Neural progenitor cell (in vitro differentiated cells): ENCODE results near the gene GABBR1. TPM values are rescaled to one million over a fixed set of nuclear protein-coding genes. Genes with fewer than 3 reads are reported as not detected.
A peak's percentile ranks its signal among the peaks of the same experiment; 100 is the strongest.

Experiments
- DNase-seq: peaks from one replicate; pipeline ENCODE4 v3.0.0-alpha.2; 2016; ENCODE audit warnings: low spot score
- H2AFZ ChIP-seq: fragments of 200-600 bp; sonication (generic); replicated peaks from 2 replicates; pipeline ENCODE4 v1.6.1; 2016; ENCODE audit warnings: antibody characterized with exemption
- H3F3A ChIP-seq: fragments of 200-600 bp; sonication (generic); 2 replicates; pipeline ENCODE4 v1.6.1; 2016; ENCODE audit warnings: antibody characterized with exemption, low read depth
- H3K27ac ChIP-seq: fragments of 200-600 bp; sonication (generic); 2 replicates; pipeline ENCODE4 v1.5.1; 2016; ENCODE audit warnings: mild to moderate bottlenecking
- H3K27me3 ChIP-seq: fragments of 200-600 bp; sonication (generic); 2 replicates; pipeline ENCODE4 v1.6.1; 2016; ENCODE audit warnings: mild to moderate bottlenecking, moderate library complexity
- H3K36me3 ChIP-seq: fragments of 200-600 bp; sonication (generic); 2 replicates; pipeline ENCODE4 v1.5.1; 2016
- H3K4me1 ChIP-seq: fragments of 200-600 bp; sonication (generic); 2 replicates; pipeline ENCODE4 v1.6.1; 2016; ENCODE audit warnings: mixed run types
- H3K4me2 ChIP-seq: fragments of 200-600 bp; sonication (generic); 2 replicates; pipeline ENCODE4 v1.6.1; 2016
- H3K4me3 ChIP-seq: fragments of 200-600 bp; sonication (generic); 2 replicates; pipeline ENCODE4 v1.5.1; 2016
- H3K79me2 ChIP-seq: fragments of 200-600 bp; sonication (generic); 2 replicates; pipeline ENCODE4 v1.6.1; 2016; ENCODE audit warnings: low read depth
- H3K9ac ChIP-seq: fragments of 200-600 bp; sonication (generic); 2 replicates; pipeline ENCODE4 v1.6.1; 2016
- H3K9me3 ChIP-seq: fragments of 200-600 bp; sonication (generic); 2 replicates; pipeline ENCODE4 v1.5.1; 2016; ENCODE audit warnings: low read depth
- H4K20me1 ChIP-seq: fragments of 200-600 bp; sonication (generic); 2 replicates; pipeline ENCODE4 v1.6.1; 2016; ENCODE audit warnings: low read depth
- H3K27ac Mint-ChIP-seq: 3 replicates; pipeline ENCODE4 v1.8.0; 2021; ENCODE audit warnings: mixed read lengths
- H3K27me3 Mint-ChIP-seq: 2 replicates; pipeline ENCODE4 v1.8.0; 2022; ENCODE audit warnings: low read depth, mild to moderate bottlenecking, inconsistent platforms, moderate library complexity, mixed read lengths; ENCODE audit not compliant: insufficient read depth
- H3K36me3 Mint-ChIP-seq: 3 replicates; pipeline ENCODE4 v1.8.0; 2021; ENCODE audit warnings: mixed read lengths
- H3K4me1 Mint-ChIP-seq: 3 replicates; pipeline ENCODE4 v1.8.0; 2021; ENCODE audit warnings: mixed read lengths
- H3K4me3 Mint-ChIP-seq: 3 replicates; pipeline ENCODE4 v1.8.0; 2021; ENCODE audit warnings: mild to moderate bottlenecking, moderate library complexity, mixed read lengths
- H3K9me3 Mint-ChIP-seq: 3 replicates; pipeline ENCODE4 v1.8.0; 2020; ENCODE audit warnings: mixed read lengths
- EZH2 ChIP-seq: fragments of 200-600 bp; sonication (generic); IDR thresholded peaks from 2 replicates; pipeline ENCODE4 v1.6.1; 2017; ENCODE audit warnings: antibody characterized with exemption, mild to moderate bottlenecking, moderate library complexity
- EZH2phosphoT487 ChIP-seq: fragments of 200-600 bp; sonication (generic); IDR thresholded peaks from 2 replicates; pipeline ENCODE4 v1.6.1; 2017; ENCODE audit warnings: antibody characterized with exemption
- total RNA-seq: library from RNA; depleted of rRNA; stranded (reverse); fragments of >200 nt; gene quantifications from 2 replicates; pipeline ENCODE4 v1.2.3, GENCODE V29; 2015; ENCODE audit warnings: low replicate concordance
- TF ChIP-seq, protein P1 (sequence below): fragments of 200-600 bp; sonication (generic); IDR thresholded peaks from 2 replicates; pipeline ENCODE4 v1.5.1; 2017; ENCODE audit warnings: antibody characterized with exemption, mild to moderate bottlenecking

GABBR1 gene
- total RNA-seq, 1 donor from 2014 or later = 25.4 TPM

- TF ChIP-seq, protein P1, sequence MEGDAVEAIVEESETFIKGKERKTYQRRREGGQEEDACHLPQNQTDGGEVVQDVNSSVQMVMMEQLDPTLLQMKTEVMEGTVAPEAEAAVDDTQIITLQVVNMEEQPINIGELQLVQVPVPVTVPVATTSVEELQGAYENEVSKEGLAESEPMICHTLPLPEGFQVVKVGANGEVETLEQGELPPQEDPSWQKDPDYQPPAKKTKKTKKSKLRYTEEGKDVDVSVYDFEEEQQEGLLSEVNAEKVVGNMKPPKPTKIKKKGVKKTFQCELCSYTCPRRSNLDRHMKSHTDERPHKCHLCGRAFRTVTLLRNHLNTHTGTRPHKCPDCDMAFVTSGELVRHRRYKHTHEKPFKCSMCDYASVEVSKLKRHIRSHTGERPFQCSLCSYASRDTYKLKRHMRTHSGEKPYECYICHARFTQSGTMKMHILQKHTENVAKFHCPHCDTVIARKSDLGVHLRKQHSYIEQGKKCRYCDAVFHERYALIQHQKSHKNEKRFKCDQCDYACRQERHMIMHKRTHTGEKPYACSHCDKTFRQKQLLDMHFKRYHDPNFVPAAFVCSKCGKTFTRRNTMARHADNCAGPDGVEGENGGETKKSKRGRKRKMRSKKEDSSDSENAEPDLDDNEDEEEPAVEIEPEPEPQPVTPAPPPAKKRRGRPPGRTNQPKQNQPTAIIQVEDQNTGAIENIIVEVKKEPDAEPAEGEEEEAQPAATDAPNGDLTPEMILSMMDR = no peak
- TF ChIP-seq EZH2 = no peak
- TF ChIP-seq EZH2phosphoT487 = no peak
- Histone ChIP-seq H3K79me2 (no peaks in the 10 kb centered on the region), H3K4me2 (peak overlapping the region; percentile 46), H3K4me3 (no peak overlapping the region), H3K9ac (no peak overlapping the region), H3K36me3 (no peaks in the 10 kb centered on the region), H3K27me3 (no peaks in the 10 kb centered on the region), H3K27ac (no peak overlapping the region), H4K20me1 (peaks cover 12% of the 10 kb centered on the region), H3K4me1 (peaks cover 12% of the 10 kb centered on the region), H3F3A (peaks cover 5% of the 10 kb centered on the region), H2AFZ (no peak overlapping the region), H3K9me3 (no peaks in the 10 kb centered on the region)
- Mint-ChIP-seq H3K36me3 (peaks cover 51% of the 10 kb centered on the region), H3K9me3 (no peaks in the 10 kb centered on the region), H3K4me1 (peaks cover 24% of the 10 kb centered on the region), H3K27me3 (peaks cover 2% of the 10 kb centered on the region), H3K4me3 (no peak overlapping the region), H3K27ac (no peak overlapping the region)
- DNase-seq = no peak
Measured at GRCh38 chr6:29603456-29603855, 29.5 kb downstream of the GABBR1 start.

GRCh38 chr6:29602564-29603361 is 30.2 kb downstream of the GABBR1 start:
- peak overlapping the region; percentile 1 for H3K4me3 Mint-ChIP-seq
- no peaks in the 10 kb centered on the region for H3K79me2 ChIP-seq
- peaks cover 45% of the 10 kb centered on the region for H3K36me3 Mint-ChIP-seq
- H2AFZ ChIP-seq = no peak overlapping the region
- H4K20me1 ChIP-seq = peaks cover 12% of the 10 kb centered on the region
- H3F3A ChIP-seq = peaks cover 5% of the 10 kb centered on the region
- TF ChIP-seq, protein P1 = peak; percentile 60
- TF ChIP-seq EZH2 (no peak), EZH2phosphoT487 (no peak)
- H3K9me3 Mint-ChIP-seq = no peaks in the 10 kb centered on the region
- no peak overlapping the region for H3K4me3 ChIP-seq
- peak; percentile 85 for DNase-seq
- no peaks in the 10 kb centered on the region for H3K27me3 ChIP-seq
- H3K9ac ChIP-seq = no peak overlapping the region
- H3K4me1 Mint-ChIP-seq = peaks cover 24% of the 10 kb centered on the region
- H3K4me2 ChIP-seq = peak overlapping the region; percentile 46
- H3K36me3 ChIP-seq = no peaks in the 10 kb centered on the region
- no peak overlapping the region for H3K27ac Mint-ChIP-seq
- H3K9me3 ChIP-seq = no peaks in the 10 kb centered on the region
- H3K27ac ChIP-seq = no peak overlapping the region
- peaks cover 12% of the 10 kb centered on the region for H3K4me1 ChIP-seq
- peaks cover 2% of the 10 kb centered on the region for H3K27me3 Mint-ChIP-seq

GRCh38 chr6:29598172-29598747 is 34.7 kb downstream of the GABBR1 start:
- no peak overlapping the region for H3K4me3 Mint-ChIP-seq
- H3K9me3 Mint-ChIP-seq = no peaks in the 10 kb centered on the region
- Histone ChIP-seq H3K27ac (no peak overlapping the region), H2AFZ (no peak overlapping the region), H3K79me2 (no peaks in the 10 kb centered on the region), H3F3A (peaks cover 5% of the 10 kb centered on the region), H3K27me3 (no peaks in the 10 kb centered on the region), H3K9ac (no peak overlapping the region), H4K20me1 (peaks cover 2% of the 10 kb centered on the region), H3K4me3 (no peak overlapping the region), H3K4me2 (no peak overlapping the region), H3K4me1 (peaks cover 8% of the 10 kb centered on the region), H3K36me3 (no peaks in the 10 kb centered on the region), H3K9me3 (no peaks in the 10 kb centered on the region)
- TF ChIP-seq EZH2phosphoT487 (no peak), EZH2 (no peak)
- TF ChIP-seq, protein P1 = no peak
- DNase-seq = no peak
- H3K4me1 Mint-ChIP-seq = peaks cover 18% of the 10 kb centered on the region
- H3K36me3 Mint-ChIP-seq = peaks cover 19% of the 10 kb centered on the region
- no peaks in the 10 kb centered on the region for H3K27me3 Mint-ChIP-seq
- H3K27ac Mint-ChIP-seq = no peak overlapping the region
